Upper lobe of left lung (tissue), 4 donors: Measurements from ENCODE around the gene XXYLT1.

Experiments
- EP300 ChIP-seq, 4 donors: sonication (generic); formaldehyde crosslinking; IDR thresholded peaks; one replicate each; pipeline ENCODE4 v1.5.1; 2017; ENCODE audit warnings: antibody characterized with exemption in 4 of 4, control low read depth in 2 of 4
- POLR2A ChIP-seq, 4 donors: fragments of 450-650 bp; IDR thresholded peaks; one replicate each; pipeline ENCODE4 v1.5.1; 2016 to 2017; ENCODE audit warnings: antibody characterized with exemption in 4 of 4, mild to moderate bottlenecking in 2 of 4
- TF ChIP-seq, protein P1 (sequence below), 6 experiments: fragments of 450-650 bp in 4 of 6; fragments of 200-600 bp in 2 of 6; sonication (generic) in 2 of 6; IDR thresholded peaks; one replicate each; pipeline ENCODE4 v1.5.1; 2016 to 2019; ENCODE audit warnings: antibody characterized with exemption in 6 of 6

- TF ChIP-seq, protein P1, sequence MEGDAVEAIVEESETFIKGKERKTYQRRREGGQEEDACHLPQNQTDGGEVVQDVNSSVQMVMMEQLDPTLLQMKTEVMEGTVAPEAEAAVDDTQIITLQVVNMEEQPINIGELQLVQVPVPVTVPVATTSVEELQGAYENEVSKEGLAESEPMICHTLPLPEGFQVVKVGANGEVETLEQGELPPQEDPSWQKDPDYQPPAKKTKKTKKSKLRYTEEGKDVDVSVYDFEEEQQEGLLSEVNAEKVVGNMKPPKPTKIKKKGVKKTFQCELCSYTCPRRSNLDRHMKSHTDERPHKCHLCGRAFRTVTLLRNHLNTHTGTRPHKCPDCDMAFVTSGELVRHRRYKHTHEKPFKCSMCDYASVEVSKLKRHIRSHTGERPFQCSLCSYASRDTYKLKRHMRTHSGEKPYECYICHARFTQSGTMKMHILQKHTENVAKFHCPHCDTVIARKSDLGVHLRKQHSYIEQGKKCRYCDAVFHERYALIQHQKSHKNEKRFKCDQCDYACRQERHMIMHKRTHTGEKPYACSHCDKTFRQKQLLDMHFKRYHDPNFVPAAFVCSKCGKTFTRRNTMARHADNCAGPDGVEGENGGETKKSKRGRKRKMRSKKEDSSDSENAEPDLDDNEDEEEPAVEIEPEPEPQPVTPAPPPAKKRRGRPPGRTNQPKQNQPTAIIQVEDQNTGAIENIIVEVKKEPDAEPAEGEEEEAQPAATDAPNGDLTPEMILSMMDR (IDR thresholded peaks at IDR 0.05): no peak
- TF ChIP-seq POLR2A (IDR thresholded peaks at IDR 0.05) (no peak), EP300 (IDR thresholded peaks at IDR 0.05) (no peak)
Measured at GRCh38 chr3:195023989-195024388, 247.0 kb downstream of the XXYLT1 start.
